ENCODE results near the gene STK17B. TPM values are rescaled to one million over a fixed set of nuclear protein-coding genes. Genes with fewer than 3 reads are reported as not detected.
A peak's percentile ranks its signal among the peaks of the same experiment; 100 is the strongest.
"Not testable (repeated sequence)": the region's sequence is repeated elsewhere in the genome, so short reads cannot be mapped to it uniquely, and the experiment has no call there.

The STK17B gene
- total RNA-seq, 1 experiment from 2014 or later = 43.4 TPM

- peak; percentile 39 for DNase-seq (ENCODE audit: low read depth)
These were observed 58.1 kb downstream of the STK17B start for GRCh38 chr2:196113061-196113974.

DNA sequence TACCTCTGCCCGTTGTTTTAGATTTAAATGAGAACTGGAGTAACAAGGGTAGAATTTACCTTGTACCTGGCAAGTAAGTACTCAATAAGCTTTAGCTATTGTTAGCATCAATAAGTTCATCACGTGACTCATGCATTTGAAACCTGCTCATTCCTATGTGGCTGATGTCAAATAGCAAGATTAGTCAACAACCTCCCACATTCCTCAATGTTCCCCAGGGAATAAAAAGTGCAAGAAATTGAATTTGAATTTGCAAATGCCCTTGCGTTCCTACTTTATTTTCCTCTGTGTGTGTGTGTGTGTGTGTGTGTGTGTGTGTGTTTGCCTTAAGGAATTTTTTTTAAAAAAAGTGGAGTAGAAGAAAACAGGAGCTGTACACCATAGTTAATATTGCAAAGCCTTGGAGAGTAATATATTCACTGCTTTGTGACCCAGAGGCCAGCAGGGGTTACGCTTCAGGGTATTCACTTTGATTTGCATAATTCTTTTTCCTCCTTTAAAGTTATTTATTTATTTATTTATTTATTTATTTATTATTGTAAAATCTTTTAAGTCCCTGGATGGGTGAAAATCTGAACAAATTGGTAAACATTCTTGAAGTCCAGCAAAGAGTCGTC lies 58.9 kb downstream of the STK17B start:
- peak; percentile 55 for DNase-seq (ENCODE audit: low read depth)

- no peak for DNase-seq (ENCODE audit: low read depth)
These were observed 62.8 kb downstream of the STK17B start for GRCh38 chr2:196108604-196109003.

GRCh38 chr2:196105951-196106350 lies 65.4 kb downstream of the STK17B start:
- DNase-seq (ENCODE audit: low read depth) = no peak

DNA sequence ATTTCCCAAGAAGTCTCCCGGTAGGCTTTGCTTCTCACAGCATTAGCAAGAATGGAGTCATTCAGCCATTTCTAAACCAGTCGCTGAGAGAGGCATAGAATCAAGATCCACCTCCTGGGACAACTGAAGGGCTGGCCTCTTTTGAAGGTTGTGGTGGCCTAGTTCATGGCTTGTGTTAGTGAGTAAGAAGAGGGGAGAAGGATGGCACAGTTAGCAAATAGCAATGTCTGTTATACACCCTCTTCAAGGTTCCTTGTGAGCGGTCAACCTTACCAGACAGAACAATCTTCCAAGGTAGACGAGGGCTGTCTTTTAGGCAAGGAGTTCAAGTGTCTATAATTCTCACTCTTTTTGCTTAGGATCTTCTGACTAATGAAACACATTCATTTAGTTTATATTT lies 67.3 kb downstream of the STK17B start:
- no peak for DNase-seq (ENCODE audit: low read depth)

DNA sequence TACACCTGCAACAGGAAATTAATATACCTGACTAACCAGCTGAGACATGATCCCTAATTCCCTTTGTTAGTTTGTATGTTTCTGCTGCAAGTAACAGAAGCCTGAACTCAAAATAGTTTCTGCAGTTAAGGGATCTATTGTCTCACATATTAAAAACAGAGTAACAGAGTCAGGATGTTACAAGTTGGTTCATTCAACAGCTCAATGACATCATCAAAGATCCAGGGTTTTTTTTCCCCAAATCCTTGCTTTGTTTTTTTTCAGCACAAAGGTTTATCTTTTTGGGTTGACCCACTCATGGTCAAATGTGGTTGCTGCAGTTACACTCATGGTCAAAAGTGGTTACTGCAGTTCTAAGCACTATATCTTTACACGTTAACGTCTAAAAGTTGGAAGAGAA lies 67.8 kb downstream of the STK17B start:
- DNase-seq (ENCODE audit: low read depth) = no peak

GRCh38 chr2:196101325-196101991 lies 69.9 kb downstream of the STK17B start:
- peak; percentile 26 for DNase-seq (ENCODE audit: low read depth)

DNA sequence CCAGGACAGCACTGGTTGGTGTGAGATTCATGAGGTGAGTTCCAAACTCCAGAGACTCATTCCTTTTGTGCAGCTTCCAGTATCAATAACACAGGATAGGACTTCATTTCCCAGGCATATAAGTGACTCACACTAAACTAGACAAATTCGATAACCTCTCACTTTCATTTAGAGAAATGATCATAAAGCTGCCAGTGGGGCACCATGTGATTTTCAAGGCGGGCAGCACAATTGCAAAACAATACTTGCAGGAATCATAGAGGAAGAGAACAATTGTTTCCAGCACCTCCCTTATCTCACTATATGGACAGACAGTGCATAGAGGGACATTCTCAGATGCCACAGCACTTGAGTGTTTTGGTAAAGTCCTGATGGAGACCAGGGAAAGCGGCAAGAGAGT lies 71.5 kb downstream of the STK17B start:
- DNase-seq (ENCODE audit: low read depth) = no peak

DNA sequence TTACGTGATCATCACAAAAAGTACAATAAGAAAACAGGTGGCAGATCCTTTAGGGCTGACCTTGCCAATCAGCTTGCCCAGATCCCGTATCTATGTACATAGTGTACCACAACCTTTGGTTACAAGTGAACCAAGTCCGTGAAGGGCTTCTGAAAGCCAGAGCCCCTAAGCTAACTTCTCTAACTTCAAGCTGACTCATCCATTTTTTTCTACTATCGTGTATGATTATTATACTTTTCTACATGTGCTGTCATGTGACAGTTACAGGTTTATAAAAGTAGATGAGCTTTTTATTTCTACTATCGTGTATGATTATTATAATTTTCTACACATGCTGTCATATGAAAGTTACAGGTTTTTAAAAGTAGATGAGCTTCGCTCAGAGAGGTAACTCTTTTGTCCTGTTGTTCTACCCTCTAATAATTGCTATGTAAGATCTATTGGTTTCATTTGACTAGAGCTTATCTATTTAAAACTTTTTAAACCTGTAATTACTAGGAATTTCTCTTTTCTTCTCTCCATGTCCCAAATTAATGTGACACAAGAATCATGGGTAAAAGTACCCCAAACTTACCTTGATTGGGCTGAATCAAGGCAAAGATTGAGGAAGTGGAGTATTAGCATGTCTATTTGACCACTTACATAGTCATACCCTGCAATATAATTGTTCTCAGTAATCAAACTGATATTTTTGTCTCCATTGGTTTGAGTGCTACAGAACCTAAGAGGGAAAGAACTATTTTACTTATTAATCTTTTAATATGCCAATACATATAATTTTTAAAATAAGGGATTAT lies 73.3 kb downstream of the STK17B start:
- no peak for DNase-seq (ENCODE audit: low read depth)

- DNase-seq (ENCODE audit: low read depth) = no peak
These were observed 74.2 kb downstream of the STK17B start for GRCh38 chr2:196096982-196097745.

DNA sequence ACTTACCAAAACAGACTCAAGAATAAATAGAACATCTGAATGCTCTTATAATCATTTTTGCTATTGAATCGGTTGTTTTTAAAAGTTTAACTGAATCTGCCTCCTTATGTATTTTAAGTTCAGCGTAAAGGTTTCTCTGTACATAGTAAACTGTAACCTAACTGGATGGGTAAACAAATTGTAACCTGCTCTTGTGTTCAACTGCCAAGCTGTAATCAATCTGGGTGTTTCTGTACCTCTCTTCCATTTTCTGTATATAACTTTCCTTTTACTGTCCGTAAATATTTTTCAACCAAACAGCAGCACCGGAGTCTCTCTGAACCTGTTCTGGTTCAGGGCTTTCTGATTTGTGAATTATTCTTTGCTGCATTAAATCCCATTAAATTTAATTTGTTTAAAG lies 75.1 kb downstream of the STK17B start:
- no peak for DNase-seq (ENCODE audit: low read depth)

- DNase-seq (ENCODE audit: low read depth) = not testable (repeated sequence)
These were observed 81.9 kb downstream of the STK17B start for GRCh38 chr2:196089448-196089847.

- DNase-seq (ENCODE audit: low read depth) = no peak
These were observed 83.2 kb downstream of the STK17B start for GRCh38 chr2:196088203-196088602.

GRCh38 chr2:196086517-196087368 lies 84.6 kb downstream of the STK17B start:
- no peak for DNase-seq (ENCODE audit: low read depth)

- DNase-seq (ENCODE audit: low read depth) = no peak
These were observed 87.8 kb downstream of the STK17B start for GRCh38 chr2:196083601-196084000.

Other genes with a start within 250 kb of the STK17B start
- 0.11 and 0.27 TPM in 2 replicates for gene DNAH7, start 102.7 kb downstream of the STK17B start, total RNA-seq (2014; rRNA removed; shearing (Covaris generic))